HCT116 (cell line): ENCODE results near the gene GALE. TPM values are rescaled to one million over a fixed set of nuclear protein-coding genes. Genes with fewer than 3 reads are reported as not detected.

Experiments used
- ATAC-seq: fragments of 200-7000 bp; cut with Tn5 transposase; 2 replicates; pipeline ENCODE4 v1.9.1; 2020; ENCODE audit warnings: mild to moderate bottlenecking, moderate library complexity
- BruUV-seq: library from RNA; stranded (reverse); fragments of 400-500 nt; replicated peaks from 2 replicates; lab custom pipeline; 2021; lab: Mats Ljungman, UMichigan
- CTCF ChIA-PET: fragments of 300-600 bp; sonication (Branson Sonifier 250); formaldehyde crosslinking; loops from one replicate; lab custom pipeline; 2021; ENCODE audit warnings: antibody characterized with exemption; lab: Charles Lee
- POLR2A ChIA-PET: fragments of 300-600, 350-600 bp; sonication (Branson Sonifier 250); formaldehyde crosslinking; loops from one replicate; lab custom pipeline; 2021; ENCODE audit warnings: antibody characterized with exemption; lab: Charles Lee
- RAD21 ChIA-PET, 2 experiments: fragments of 300-600 bp; sonication (Branson Sonifier 250); formaldehyde crosslinking; loops; one replicate each; lab custom pipeline; 2023; ENCODE audit warnings: low total read pairs in 2 of 2; ENCODE audit not compliant: uncharacterized antibody in 2 of 2, unreplicated experiment in 2 of 2, low non-redundant PET in 1 of 2; lab: Charles Lee
- DNase-seq: peaks from one replicate; pipeline ENCODE4 v3.0.0-alpha.2; 2010; ENCODE audit warnings: low read depth, low spot score
- H2AFZ ChIP-seq: fragments of 200-600 bp; shearing (Covaris generic), sonication (generic); 2 replicates; pipeline ENCODE4 v1.6.1; 2017; ENCODE audit warnings: low read depth, mixed run types, mixed read lengths, antibody characterized with exemption, low read length; ENCODE audit not compliant: poor library complexity, severe bottlenecking
- H3K27ac ChIP-seq: 2 replicates; pipeline ENCODE4 v1.5.1; 2012; ENCODE audit warnings: low read depth, low read length
- H3K27me3 ChIP-seq: fragments of 200-600 bp; sonication (generic); 2 replicates; pipeline ENCODE4 v1.6.1; 2016; ENCODE audit warnings: mixed run types, low read length, mixed read lengths; ENCODE audit not compliant: insufficient read depth
- H3K36me3 ChIP-seq, 2 experiments: fragments of 200-500 bp in 1 of 2; fragments of 200-600 bp in 1 of 2; sonication (Bioruptor generic) in 1 of 2; sonication (generic) in 1 of 2; 2 replicates each; pipeline versions ENCODE4 v1.5.1 to v1.6.1; 2014 to 2016; ENCODE audit warnings: low read length in 2 of 2, inconsistent platforms in 1 of 2, mixed read lengths in 1 of 2, mixed run types in 1 of 2; ENCODE audit not compliant: insufficient read depth in 2 of 2, control insufficient read depth in 1 of 2
- H3K4me1 ChIP-seq, 2 experiments: fragments of 200-600 bp in 1 of 2; sonication (generic) in 1 of 2; 2 replicates each; pipeline versions ENCODE4 v1.5.1 to v1.6.1; 2012 to 2017; ENCODE audit warnings: low read length in 2 of 2, inconsistent platforms in 1 of 2, mild to moderate bottlenecking in 1 of 2, mixed read lengths in 1 of 2, mixed run types in 1 of 2, moderate library complexity in 1 of 2; ENCODE audit not compliant: insufficient read depth in 2 of 2, control insufficient read depth in 1 of 2
- H3K4me2 ChIP-seq: fragments of 200-600 bp; sonication (generic); 2 replicates; pipeline ENCODE4 v1.6.1; 2017; ENCODE audit warnings: mixed run types, low read length, mixed read lengths
- H3K4me3 ChIP-seq, 2 experiments: fragments of 200-600 bp in 1 of 2; sonication (generic) in 1 of 2; replicated peaks in 1 of 2; 2 replicates each; pipeline ENCODE4 v1.5.1; 2011 to 2016; ENCODE audit warnings: low read length in 2 of 2, control low read depth in 1 of 2, low read depth in 1 of 2, mild to moderate bottlenecking in 1 of 2, mixed read lengths in 1 of 2, mixed run types in 1 of 2
- H3K79me2 ChIP-seq: fragments of 200-600 bp; sonication (generic); 2 replicates; pipeline ENCODE4 v1.6.1; 2017; ENCODE audit warnings: mild to moderate bottlenecking, mixed run types, low read length, moderate library complexity, mixed read lengths; ENCODE audit not compliant: insufficient read depth
- H3K9ac ChIP-seq: fragments of 200-600 bp; sonication (generic); 2 replicates; pipeline ENCODE4 v1.6.1; 2016; ENCODE audit warnings: low read length, mixed read lengths
- H3K9me2 ChIP-seq: fragments of 200-600 bp; sonication (generic), shearing (Covaris generic); 2 replicates; pipeline ENCODE4 v1.6.1; 2017; ENCODE audit warnings: mixed run types, mild to moderate bottlenecking, moderate library complexity; ENCODE audit not compliant: insufficient read depth
- H3K9me3 ChIP-seq, 2 experiments: fragments of 200-500 bp in 1 of 2; fragments of 200-600 bp in 1 of 2; sonication (Bioruptor generic) in 1 of 2; sonication (generic) in 1 of 2; 2 replicates each; pipeline ENCODE4 v1.6.1; 2014 to 2017; ENCODE audit warnings: low read length in 2 of 2, mixed read lengths in 2 of 2, inconsistent platforms in 1 of 2, low read depth in 1 of 2, mild to moderate bottlenecking in 1 of 2, mixed run types in 1 of 2, moderate library complexity in 1 of 2; ENCODE audit not compliant: control insufficient read depth in 1 of 2, insufficient read depth in 1 of 2
- H4K20me1 ChIP-seq: fragments of 200-600 bp; sonication (generic), shearing (Covaris generic); 2 replicates; pipeline ENCODE4 v1.6.1; 2017; ENCODE audit warnings: mixed run types, mild to moderate bottlenecking, moderate library complexity; ENCODE audit not compliant: insufficient read depth
- CBX3 ChIP-seq: IDR thresholded peaks from 2 replicates; pipeline ENCODE4 v1.6.1; 2012; ENCODE audit warnings: low read depth
- CEBPB ChIP-seq: IDR thresholded peaks from 2 replicates; pipeline ENCODE4 v1.6.1; 2012; ENCODE audit warnings: low read depth
- EGR1 ChIP-seq: IDR thresholded peaks from 2 replicates; pipeline ENCODE4 v1.6.1; 2012; ENCODE audit warnings: low read depth
- EZH2 ChIP-seq: fragments of 200-600 bp; sonication (generic); IDR thresholded peaks from 2 replicates; pipeline ENCODE4 v1.6.1; 2017; ENCODE audit warnings: antibody characterized with exemption, mixed run types
- POLR2A ChIP-seq: IDR thresholded peaks from 2 replicates; pipeline ENCODE4 v1.7.0; 2011; ENCODE audit warnings: borderline replicate concordance; ENCODE audit not compliant: insufficient read depth, insufficient read length; ENCODE audit errors: extremely low read depth
- REST ChIP-seq: IDR thresholded peaks from 2 replicates; pipeline ENCODE4 v1.6.1; 2012; ENCODE audit warnings: low read depth
- SRF ChIP-seq: IDR thresholded peaks from 2 replicates; pipeline ENCODE4 v1.6.1; 2012; ENCODE audit warnings: low read depth
- TCF7L2 ChIP-seq: IDR thresholded peaks from 2 replicates; pipeline ENCODE4 v1.7.0; 2011; ENCODE audit warnings: borderline replicate concordance, inconsistent platforms; ENCODE audit not compliant: insufficient read depth, insufficient read length; ENCODE audit errors: extremely low read depth
- ZFX ChIP-seq: fragments of 450-650 bp; IDR thresholded peaks from 2 replicates; pipeline ENCODE4 v1.6.1; 2017
- intact Hi-C: fragments of 100-400 bp; cut with micrococcal nuclease; formaldehyde crosslinking; loops from 2 replicates; pipeline ENCODE4 v1.10.0; 2022
- total RNA-seq: library from RNA; stranded (reverse); gene quantifications from one replicate; pipeline ENCODE4 v1.2.1, GENCODE V29; 2021; ENCODE audit not compliant: unreplicated experiment

The GALE gene
- total RNA-seq, 1 experiment from 2014 or later: 114 TPM

GRCh38 chr1:23763041-23763577 is 37.4 kb downstream of the GALE start:
- ATAC-seq: no peak
- 0 out of 2 replicates have a peak, but pooled peaks cover 5% of the 10 kb centered on the region for H4K20me1 ChIP-seq
- CTCF ChIA-PET: interaction anchor here (1.5 kb wide), 1 partner anchor 9 kb away, joined by 3 read pairs; no protein-coding TSS in a partner anchor
- H3K36me3 ChIP-seq: peaks cover 42 to 54% of the 10 kb centered on the region in 2 experiments
- no peak overlapping the region for H2AFZ ChIP-seq
- no peak overlapping the region for H3K27ac ChIP-seq
- RAD21 ChIA-PET: no interaction called here
- POLR2A ChIA-PET: no interaction called here
- H3K4me1 ChIP-seq: no peaks in the 10 kb centered on the region
- H3K9ac ChIP-seq: no peak overlapping the region
- TF ChIP-seq SRF (no peak), TCF7L2 (no peak), CBX3 (no peak), REST (no peak)
- H3K27me3 ChIP-seq: no peaks in the 10 kb centered on the region
- peaks cover 25% of the 10 kb centered on the region; the same call in 1 of the 2 replicates for H3K79me2 ChIP-seq
- H3K4me3 ChIP-seq: no peak overlapping the region
- no peaks in the 10 kb centered on the region for H3K9me3 ChIP-seq
- intact Hi-C loops: no loop called here
- no peak for DNase-seq
- H3K9me2 ChIP-seq: no peaks in the 10 kb centered on the region
- no TSS peak for BruUV-seq
- H3K4me2 ChIP-seq: no peak overlapping the region

GRCh38 chr1:23759277-23759676 is 41.3 kb downstream of the GALE start:
- no peak for TF ChIP-seq ZFX
- no peak for TF ChIP-seq TCF7L2
- TF ChIP-seq CEBPB: no peak
- TF ChIP-seq CBX3: no peak
- no peak for TF ChIP-seq EZH2
- no peak for TF ChIP-seq POLR2A
- no peak for TF ChIP-seq REST
- no peak for TF ChIP-seq EGR1
- no peaks in the 10 kb centered on the region for H3K9me3 ChIP-seq
- intact Hi-C loops: no loop called here
- CTCF ChIA-PET: no interaction called here
- no peaks in the 10 kb centered on the region for H3K9me2 ChIP-seq
- peaks cover 69 to 71% of the 10 kb centered on the region in 2 experiments for H3K36me3 ChIP-seq
- no peaks in the 10 kb centered on the region for H3K27me3 ChIP-seq
- no peaks in the 10 kb centered on the region for H3K4me1 ChIP-seq
- DNase-seq (no peak), ATAC-seq (no peak)
- RAD21 ChIA-PET: no interaction called here
- no peak overlapping the region for H2AFZ ChIP-seq
- H3K79me2 ChIP-seq: peaks cover 28% of the 10 kb centered on the region; the same call in 1 of the 2 replicates
- no peak overlapping the region for H3K4me2 ChIP-seq
- H3K9ac ChIP-seq: no peak overlapping the region
- POLR2A ChIA-PET: no interaction called here
- 0 out of 2 replicates have a peak, but pooled peaks cover 5% of the 10 kb centered on the region for H4K20me1 ChIP-seq
- H3K4me3 ChIP-seq: no peak overlapping the region
- no peak overlapping the region for H3K27ac ChIP-seq
- no TSS peak for BruUV-seq
